Measurements from ENCODE around the gene ENG.

Gene ENG

GRCh38 chr9:127818574-127818973 lies 35.9 kb downstream of the ENG start:
- no peaks in the 10 kb centered on the region for H3K4me1 Mint-ChIP-seq
- no peak for ATAC-seq
- H3K27me3 Mint-ChIP-seq, result no peaks in the 10 kb centered on the region
- H3K36me3 Mint-ChIP-seq, result peaks cover 32% of the 10 kb centered on the region
- no peak overlapping the region for H3K27ac Mint-ChIP-seq
- no peak overlapping the region for H3K4me3 Mint-ChIP-seq
- no peaks in the 10 kb centered on the region for H3K9me3 Mint-ChIP-seq

DNA sequence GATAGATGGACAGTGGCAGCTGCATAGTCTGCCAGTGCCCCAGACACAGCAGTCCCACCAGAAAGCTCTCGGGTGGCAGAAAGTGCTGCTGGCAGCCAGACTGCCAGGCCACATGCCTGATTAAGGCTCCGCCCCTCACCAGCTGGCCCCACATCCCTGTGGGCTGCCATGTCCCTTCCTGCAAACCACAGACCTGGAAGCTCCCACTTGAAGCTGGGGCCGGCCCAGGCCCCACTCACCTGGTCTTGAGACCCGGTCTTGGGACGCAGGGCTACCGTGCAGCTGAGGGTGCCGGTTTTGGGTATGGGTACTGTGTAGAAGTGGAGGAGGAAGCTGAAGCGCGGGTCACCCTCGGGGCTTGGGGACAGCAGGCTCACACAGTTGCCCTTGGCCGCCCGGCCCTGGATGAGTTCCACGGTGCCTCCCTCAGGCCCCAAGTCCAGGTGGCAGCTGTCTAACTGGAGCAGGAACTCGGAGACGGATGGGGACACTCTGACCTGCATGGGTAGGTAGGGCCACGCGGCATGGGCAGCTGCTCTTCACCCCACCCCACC lies 36.5 kb downstream of the ENG start:
- ATAC-seq, result no peak
- Mint-ChIP-seq H3K4me1 (no peaks in the 10 kb centered on the region), H3K27me3 (no peaks in the 10 kb centered on the region), H3K4me3 (no peak overlapping the region), H3K9me3 (no peaks in the 10 kb centered on the region), H3K27ac (no peak overlapping the region), H3K36me3 (peaks cover 38% of the 10 kb centered on the region)

DNA sequence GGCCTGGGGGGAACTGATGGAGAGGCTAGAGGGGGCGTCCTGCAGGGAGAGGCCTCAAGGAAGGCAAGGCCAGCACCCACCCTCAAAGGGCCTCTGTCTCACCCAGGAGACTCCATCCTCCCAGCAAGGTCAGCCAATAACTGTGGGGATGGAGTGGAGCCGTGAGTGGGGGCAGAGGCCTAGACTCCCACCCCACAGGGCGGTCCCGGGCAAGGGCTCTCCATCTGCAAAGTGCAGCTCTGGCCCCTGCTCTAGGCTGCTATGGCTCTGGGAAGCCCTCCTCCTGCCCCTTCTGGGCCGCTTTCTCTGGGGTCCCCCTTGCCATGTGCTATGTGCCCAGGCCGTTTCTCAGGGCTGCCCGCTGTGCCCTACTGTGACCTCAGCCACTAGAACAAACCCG lies 37.7 kb downstream of the ENG start:
- Mint-ChIP-seq H3K4me3 (no peak overlapping the region), H3K4me1 (no peaks in the 10 kb centered on the region), H3K27me3 (no peaks in the 10 kb centered on the region), H3K36me3 (peaks cover 38% of the 10 kb centered on the region), H3K9me3 (no peaks in the 10 kb centered on the region), H3K27ac (no peak overlapping the region)
- ATAC-seq, result no peak

DNA sequence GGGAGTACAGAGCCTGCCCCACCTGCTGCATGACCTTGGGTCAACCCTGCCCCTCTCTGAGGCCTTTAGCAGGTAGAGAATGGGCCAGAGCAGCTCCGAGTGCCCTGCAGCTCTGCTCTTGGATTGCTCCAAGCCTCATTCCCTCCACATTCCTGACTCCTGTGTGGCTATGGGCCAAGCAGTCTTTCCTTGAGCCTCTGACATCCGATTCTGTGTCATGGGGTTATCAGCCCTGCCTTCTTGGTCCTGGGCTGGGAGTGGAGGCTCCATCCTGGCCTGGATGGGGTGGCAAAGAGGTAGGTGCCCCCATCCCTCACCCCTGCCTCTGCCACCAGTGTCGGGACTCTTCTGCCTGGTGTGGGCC lies 38.1 kb downstream of the ENG start:
- ATAC-seq, result no peak
- H3K27ac Mint-ChIP-seq, result no peak overlapping the region
- H3K4me1 Mint-ChIP-seq, result no peaks in the 10 kb centered on the region
- no peak overlapping the region for H3K4me3 Mint-ChIP-seq
- H3K36me3 Mint-ChIP-seq, result peaks cover 38% of the 10 kb centered on the region
- H3K27me3 Mint-ChIP-seq, result no peaks in the 10 kb centered on the region
- no peaks in the 10 kb centered on the region for H3K9me3 Mint-ChIP-seq

DNA sequence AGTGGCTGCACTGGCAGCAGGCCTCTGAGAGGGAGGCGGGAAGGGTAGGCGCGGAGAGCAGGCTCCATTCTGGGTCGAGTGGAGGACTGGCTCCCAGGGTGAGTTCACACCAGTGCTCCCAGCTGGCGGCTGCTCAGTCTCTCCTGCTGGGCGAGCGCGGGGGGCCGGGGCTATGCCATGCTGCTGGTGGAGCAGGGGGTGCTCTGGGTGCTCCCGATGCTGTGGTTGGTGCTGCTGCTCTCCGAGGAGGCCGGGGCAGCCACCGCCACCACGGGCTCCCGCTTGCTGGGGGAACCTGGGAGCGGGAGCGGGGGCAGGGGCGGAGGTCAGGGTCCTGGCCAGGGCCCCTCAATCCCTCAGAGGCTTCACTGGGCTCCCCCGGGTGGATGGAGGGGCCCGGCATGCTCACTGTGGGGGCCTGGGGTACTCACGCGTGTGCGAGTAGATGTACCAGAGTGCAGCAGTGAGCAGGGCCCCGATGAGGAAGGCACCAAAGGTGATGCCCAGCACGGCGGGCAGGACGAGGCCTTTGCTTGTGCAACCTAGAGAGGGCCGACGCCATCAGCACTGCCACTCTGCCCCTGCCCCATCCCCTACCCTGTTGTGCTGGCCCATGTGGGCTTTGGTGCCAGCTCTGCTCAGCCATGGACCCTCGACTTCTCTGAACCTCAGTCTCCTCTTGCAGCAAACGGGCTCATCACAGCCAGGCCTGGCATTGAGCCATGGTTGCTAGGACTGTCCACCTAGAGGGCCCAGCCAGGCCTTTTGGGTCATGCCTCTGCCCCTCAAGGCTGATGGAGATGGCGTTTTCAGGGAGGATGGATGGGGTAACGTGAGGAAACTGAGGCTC lies 38.7 kb downstream of the ENG start:
- Mint-ChIP-seq H3K9me3 (no peaks in the 10 kb centered on the region), H3K4me1 (peaks cover under 1% of the 10 kb centered on the region), H3K36me3 (peaks cover 40% of the 10 kb centered on the region), H3K27ac (no peak overlapping the region), H3K4me3 (no peak overlapping the region), H3K27me3 (no peaks in the 10 kb centered on the region)
- peak; percentile 13 for ATAC-seq

DNA sequence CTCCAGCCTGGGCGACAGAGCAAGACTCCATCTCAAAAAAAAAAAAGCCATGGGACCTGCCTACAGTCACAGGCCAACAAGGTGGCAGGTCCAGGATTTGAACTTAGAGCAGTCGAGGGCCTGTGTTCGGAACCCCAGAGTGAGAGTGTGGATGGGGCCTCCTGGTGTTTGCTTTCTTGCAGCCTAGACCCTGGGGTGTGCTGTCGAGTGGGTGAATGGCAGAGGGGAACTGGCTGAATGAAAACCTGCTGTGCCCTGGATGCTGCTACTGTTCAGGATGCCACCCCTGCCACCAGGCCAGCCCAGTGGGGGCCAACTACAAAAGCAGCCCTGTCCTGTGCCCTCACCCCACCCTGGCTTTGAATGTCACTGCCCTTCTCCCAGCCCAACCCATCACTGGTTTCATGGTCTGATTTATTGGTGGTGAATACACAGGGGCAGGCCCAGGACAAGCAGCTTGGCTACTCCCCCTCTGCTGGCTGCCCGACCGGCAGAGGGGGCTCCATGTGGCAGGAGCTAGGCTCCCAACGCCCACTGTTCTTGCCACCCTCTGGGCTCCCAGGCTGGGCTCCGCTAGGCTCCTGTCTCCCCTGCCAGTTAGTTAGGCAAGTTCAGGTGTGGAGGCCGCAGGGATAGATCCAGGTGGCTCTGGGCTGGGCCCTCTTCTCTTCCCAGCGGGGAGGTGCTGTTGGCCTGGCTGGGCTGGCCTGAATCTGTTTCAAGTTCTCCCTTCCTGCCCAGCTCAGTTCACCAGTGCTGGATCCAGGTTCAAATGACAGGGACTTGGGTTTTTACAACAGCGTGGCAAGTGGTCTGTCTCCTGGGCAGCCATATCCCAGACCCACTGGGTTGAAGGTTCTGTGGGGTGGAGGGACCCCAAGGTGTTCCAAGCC lies 39.6 kb downstream of the ENG start:
- H3K27me3 Mint-ChIP-seq, result no peaks in the 10 kb centered on the region
- H3K36me3 Mint-ChIP-seq, result peaks cover 45% of the 10 kb centered on the region
- H3K27ac Mint-ChIP-seq, result no peak overlapping the region
- ATAC-seq, result no peak
- H3K4me1 Mint-ChIP-seq, result peaks cover 4% of the 10 kb centered on the region
- H3K9me3 Mint-ChIP-seq, result no peaks in the 10 kb centered on the region
- H3K4me3 Mint-ChIP-seq, result no peak overlapping the region

DNA sequence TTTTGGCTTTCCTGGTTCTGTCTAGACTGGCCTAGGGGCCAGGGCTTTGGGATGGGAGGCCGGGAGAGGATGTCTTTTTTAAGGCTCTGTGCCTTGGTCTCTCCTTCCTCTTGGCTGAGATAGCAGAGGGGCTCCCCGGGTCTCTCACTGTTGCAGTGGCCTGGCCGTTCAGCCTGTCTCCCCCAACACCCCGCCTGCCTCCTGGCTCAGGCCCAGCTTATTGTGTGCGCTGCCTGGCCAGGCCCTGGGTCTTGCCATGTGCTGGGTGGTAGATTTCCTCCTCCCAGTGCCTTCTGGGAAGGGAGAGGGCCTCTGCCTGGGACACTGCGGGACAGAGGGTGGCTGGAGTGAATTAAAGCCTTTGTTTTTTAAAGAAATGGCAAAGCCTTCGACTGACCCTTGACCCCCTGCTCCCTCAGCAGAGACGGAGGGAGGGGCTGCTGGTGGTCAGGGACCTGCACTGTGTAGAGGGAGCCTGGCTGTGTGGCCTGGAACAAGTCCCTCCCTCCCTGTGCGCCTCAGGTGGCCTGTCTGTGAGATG lies 40.7 kb downstream of the ENG start:
- ATAC-seq, result no peak
- H3K36me3 Mint-ChIP-seq, result peaks cover 44% of the 10 kb centered on the region
- no peak overlapping the region for H3K4me3 Mint-ChIP-seq

GRCh38 chr9:127812936-127813675 lies 41.4 kb downstream of the ENG start:
- ATAC-seq, result no peak
- peaks cover 40% of the 10 kb centered on the region for H3K36me3 Mint-ChIP-seq
- H3K9me3 Mint-ChIP-seq, result no peaks in the 10 kb centered on the region
- no peak overlapping the region for H3K4me3 Mint-ChIP-seq
- H3K4me1 Mint-ChIP-seq, result peaks cover 4% of the 10 kb centered on the region
- no peaks in the 10 kb centered on the region for H3K27me3 Mint-ChIP-seq
- no peak overlapping the region for H3K27ac Mint-ChIP-seq

More for the DNA sequence above, 40.7 kb downstream of the ENG start:
- peaks cover 4% of the 10 kb centered on the region for H3K4me1 Mint-ChIP-seq
- no peaks in the 10 kb centered on the region for H3K27me3 Mint-ChIP-seq
- H3K27ac Mint-ChIP-seq, result no peak overlapping the region
- H3K9me3 Mint-ChIP-seq, result no peaks in the 10 kb centered on the region

GRCh38 chr9:127812011-127812410 lies 42.4 kb downstream of the ENG start:
- no peak for ATAC-seq
- H3K4me3 Mint-ChIP-seq, result no peak overlapping the region
- H3K9me3 Mint-ChIP-seq, result no peaks in the 10 kb centered on the region
- H3K27ac Mint-ChIP-seq, result no peak overlapping the region
- no peaks in the 10 kb centered on the region for H3K27me3 Mint-ChIP-seq
- H3K4me1 Mint-ChIP-seq, result peaks cover 4% of the 10 kb centered on the region
- H3K36me3 Mint-ChIP-seq, result peaks cover 35% of the 10 kb centered on the region

GRCh38 chr9:127810378-127811187 lies 43.9 kb downstream of the ENG start:
- Mint-ChIP-seq H3K9me3 (no peaks in the 10 kb centered on the region), H3K27ac (no peak overlapping the region), H3K36me3 (peaks cover 37% of the 10 kb centered on the region), H3K27me3 (no peaks in the 10 kb centered on the region), H3K4me1 (peaks cover 8% of the 10 kb centered on the region), H3K4me3 (no peak overlapping the region)
- no peak for ATAC-seq

DNA sequence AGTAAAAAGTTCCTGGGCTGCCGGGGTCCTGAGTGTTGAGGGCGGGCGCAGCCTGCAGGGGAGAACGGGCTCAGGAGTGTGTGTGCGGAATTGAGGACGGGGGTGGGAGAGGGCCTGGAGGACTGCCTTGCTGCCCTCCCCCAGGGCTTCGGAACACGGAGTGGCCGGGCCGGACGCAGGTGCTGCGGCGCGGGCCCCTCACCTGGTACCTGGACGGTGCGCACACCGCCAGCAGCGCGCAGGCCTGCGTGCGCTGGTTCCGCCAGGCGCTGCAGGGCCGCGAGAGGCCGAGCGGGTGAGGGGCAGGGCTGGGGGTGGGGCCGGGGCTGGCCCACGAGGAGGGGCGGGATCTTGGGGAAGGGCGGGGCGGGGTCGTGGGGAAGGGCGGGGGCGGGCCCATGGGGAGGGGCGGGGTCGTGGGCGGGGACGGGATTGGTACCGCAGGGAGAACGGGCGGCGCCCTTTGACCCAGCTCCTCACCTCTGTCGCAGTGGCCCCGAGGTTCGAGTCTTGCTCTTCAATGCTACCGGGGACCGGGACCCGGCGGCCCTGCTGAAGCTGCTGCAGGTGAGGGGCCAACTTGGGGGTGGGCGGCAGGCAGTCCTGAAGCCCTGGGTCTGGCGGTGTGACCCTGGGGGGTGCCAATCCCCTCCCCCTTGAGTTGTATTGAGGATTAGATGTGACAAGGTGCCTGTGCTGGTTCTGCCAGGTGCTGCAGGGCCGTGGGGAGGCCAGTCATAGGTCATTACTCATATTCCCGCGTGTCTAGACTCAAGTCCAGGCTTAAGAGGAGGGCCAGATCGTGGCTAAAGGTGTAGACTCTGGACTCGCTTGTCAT lies 44.7 kb downstream of the ENG start:
- Mint-ChIP-seq H3K9me3 (no peaks in the 10 kb centered on the region), H3K4me3 (no peak overlapping the region), H3K36me3 (peaks cover 38% of the 10 kb centered on the region), H3K27me3 (no peaks in the 10 kb centered on the region), H3K4me1 (peaks cover 8% of the 10 kb centered on the region), H3K27ac (no peak overlapping the region)
- peak; percentile 54 for ATAC-seq

GRCh38 chr9:127809002-127809539 lies 45.4 kb downstream of the ENG start:
- no peak for ATAC-seq
- Mint-ChIP-seq H3K36me3 (peaks cover 31% of the 10 kb centered on the region), H3K27me3 (no peaks in the 10 kb centered on the region), H3K4me3 (no peak overlapping the region), H3K27ac (no peak overlapping the region), H3K4me1 (peaks cover 14% of the 10 kb centered on the region), H3K9me3 (no peaks in the 10 kb centered on the region)

GRCh38 chr9:127808347-127809001 lies 46.0 kb downstream of the ENG start:
- Mint-ChIP-seq H3K36me3 (peaks cover 25% of the 10 kb centered on the region), H3K27ac (no peak overlapping the region), H3K27me3 (no peaks in the 10 kb centered on the region), H3K9me3 (no peaks in the 10 kb centered on the region), H3K4me1 (peaks cover 20% of the 10 kb centered on the region), H3K4me3 (no peak overlapping the region)
- ATAC-seq, result no peak
